ENCODE data around the gene ZNF837. TPM values are rescaled to one million over a fixed set of nuclear protein-coding genes. Genes with fewer than 3 reads are reported as not detected.

ZNF837 gene
- polyA plus RNA-seq, 2 of the 4 experiments (the other 2 are of a cell fraction), result 0.74 to 1.0 TPM

GRCh38 chr19:58334691-58335249, 46.1 kb downstream of the ZNF837 start (continued):
- TF ChIP-seq REST (IDR thresholded peaks at IDR 0.05) (no peak), PHF8 (IDR thresholded peaks at IDR 0.05; ENCODE audit: borderline replicate concordance, low read depth) (no peak), HOXA7 (CRISPR knock-in tag; IDR thresholded peaks at IDR 0.05) (no peak), FOSL2 (IDR thresholded peaks at IDR 0.05) (no peak), FOSL2 (CRISPR knock-in tag; IDR thresholded peaks at IDR 0.05) (no peak), KDM5A (IDR thresholded peaks at IDR 0.05) (no peak), TFCP2L1 (CRISPR knock-in tag; IDR thresholded peaks at IDR 0.05) (no peak), FOSB (CRISPR knock-in tag; IDR thresholded peaks at IDR 0.05) (no peak)
- TF ChIP-seq, protein P1, sequence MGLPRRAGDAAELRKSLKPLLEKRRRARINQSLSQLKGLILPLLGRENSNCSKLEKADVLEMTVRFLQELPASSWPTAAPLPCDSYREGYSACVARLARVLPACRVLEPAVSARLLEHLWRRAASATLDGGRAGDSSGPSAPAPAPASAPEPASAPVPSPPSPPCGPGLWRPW (IDR thresholded peaks at IDR 0.05), result no peak

- FAIRE-seq (no peak), ATAC-seq (no peak), DNase-seq (ENCODE audit: low read depth in 1 of 2, low spot score in 1 of 2) (no peak)
- TF ChIP-seq CHD2 (IDR thresholded peaks at IDR 0.05; ENCODE audit: low read length, partially characterized antibody) (no peak), EHF (CRISPR knock-in tag; IDR thresholded peaks at IDR 0.05) (no peak), CBX8 (IDR thresholded peaks at IDR 0.05) (no peak), MAZ (IDR thresholded peaks at IDR 0.05; ENCODE audit: borderline replicate concordance, low read depth, low read length) (no peak), TP53 (CRISPR knock-in tag; IDR thresholded peaks at IDR 0.05) (no peak), SREBF2 (IDR thresholded peaks at IDR 0.05) (no peak), RNF2 (IDR thresholded peaks at IDR 0.05; ENCODE audit: borderline replicate concordance, low read depth) (no peak)
- TF ChIP-seq, protein P1 (IDR thresholded peaks at IDR 0.05), result no peak
- TF ChIP-seq, protein P2, sequence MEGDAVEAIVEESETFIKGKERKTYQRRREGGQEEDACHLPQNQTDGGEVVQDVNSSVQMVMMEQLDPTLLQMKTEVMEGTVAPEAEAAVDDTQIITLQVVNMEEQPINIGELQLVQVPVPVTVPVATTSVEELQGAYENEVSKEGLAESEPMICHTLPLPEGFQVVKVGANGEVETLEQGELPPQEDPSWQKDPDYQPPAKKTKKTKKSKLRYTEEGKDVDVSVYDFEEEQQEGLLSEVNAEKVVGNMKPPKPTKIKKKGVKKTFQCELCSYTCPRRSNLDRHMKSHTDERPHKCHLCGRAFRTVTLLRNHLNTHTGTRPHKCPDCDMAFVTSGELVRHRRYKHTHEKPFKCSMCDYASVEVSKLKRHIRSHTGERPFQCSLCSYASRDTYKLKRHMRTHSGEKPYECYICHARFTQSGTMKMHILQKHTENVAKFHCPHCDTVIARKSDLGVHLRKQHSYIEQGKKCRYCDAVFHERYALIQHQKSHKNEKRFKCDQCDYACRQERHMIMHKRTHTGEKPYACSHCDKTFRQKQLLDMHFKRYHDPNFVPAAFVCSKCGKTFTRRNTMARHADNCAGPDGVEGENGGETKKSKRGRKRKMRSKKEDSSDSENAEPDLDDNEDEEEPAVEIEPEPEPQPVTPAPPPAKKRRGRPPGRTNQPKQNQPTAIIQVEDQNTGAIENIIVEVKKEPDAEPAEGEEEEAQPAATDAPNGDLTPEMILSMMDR (IDR thresholded peaks at IDR 0.05), result no peak
- no peak overlapping the region for H3K4me2 ChIP-seq
- H3K4me3 ChIP-seq, result no peak overlapping the region
- CTCF ChIA-PET, result interaction anchor here (3.5 kb wide), 1 partner anchor 14 kb away, joined by 14 read pairs; no protein-coding TSS in a partner anchor
- H3K27ac ChIP-seq, result no peak overlapping the region
- WGBS (ENCODE audit: missing lambda C conversion rate), result 88% methylated on average over 1 of the region's 1 CpG
- POLR2A ChIA-PET, result no interaction called here
- H3K4me1 ChIP-seq, result peaks cover 8% of the 10 kb centered on the region; the same call in 2 of the 3 replicates
- H3K9me3 ChIP-seq, result peaks cover 36% of the 10 kb centered on the region
These were observed 48.1 kb downstream of the ZNF837 start for GRCh38 chr19:58332697-58333096.

GRCh38 chr19:58330458-58330857, 50.4 kb downstream of the ZNF837 start:
- ChIA-PET POLR2A (interaction anchor here (0.8 to 1.1 kb wide), 2 partner anchors 29 to 32 kb away, joined by 3 to 8 read pairs; partner anchors contain the start of gene ZNF497), CTCF (interaction anchor here (1.2 to 3.3 kb wide), 3 partner anchors 14 to 189 kb away, joined by 3 to 13 read pairs (median 3); partner anchors contain the start of genes ZBTB45 and ZNF497)
- FAIRE-seq (no peak), DNase-seq (ENCODE audit: low read depth in 1 of 2, low spot score in 1 of 2) (peak in 1 of 2 experiments; percentile 55), ATAC-seq (no peak)
- no peak overlapping the region for H3K27ac ChIP-seq
- no peak overlapping the region for H3K4me2 ChIP-seq
- peaks cover 21% of the 10 kb centered on the region; the same call in 2 of the 3 replicates for H3K9me3 ChIP-seq
- no peak overlapping the region for H3K4me3 ChIP-seq
- no peak for TF ChIP-seq JUN (IDR thresholded peaks at IDR 0.05)
- no peak for TF ChIP-seq RARB (CRISPR knock-in tag; IDR thresholded peaks at IDR 0.05)
- TF ChIP-seq CHD2 (IDR thresholded peaks at IDR 0.05; ENCODE audit: low read length, partially characterized antibody), result no peak
- TF ChIP-seq EHMT2 (IDR thresholded peaks at IDR 0.05; ENCODE audit: low read depth), result no peak
- TF ChIP-seq MYC (IDR thresholded peaks at IDR 0.05; ENCODE audit: borderline replicate concordance, low read length), result no peak
- no peak for TF ChIP-seq HDAC2 (IDR thresholded peaks at IDR 0.05)
- TF ChIP-seq, protein P3, sequence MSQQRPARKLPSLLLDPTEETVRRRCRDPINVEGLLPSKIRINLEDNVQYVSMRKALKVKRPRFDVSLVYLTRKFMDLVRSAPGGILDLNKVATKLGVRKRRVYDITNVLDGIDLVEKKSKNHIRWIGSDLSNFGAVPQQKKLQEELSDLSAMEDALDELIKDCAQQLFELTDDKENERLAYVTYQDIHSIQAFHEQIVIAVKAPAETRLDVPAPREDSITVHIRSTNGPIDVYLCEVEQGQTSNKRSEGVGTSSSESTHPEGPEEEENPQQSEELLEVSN (IDR thresholded peaks at IDR 0.05; ENCODE audit: borderline replicate concordance, low read depth), result no peak
- TF ChIP-seq CHD4 (IDR thresholded peaks at IDR 0.05; ENCODE audit: borderline replicate concordance), result no peak
- TF ChIP-seq MAX (IDR thresholded peaks at IDR 0.05), result no peak
- TF ChIP-seq FOSB (CRISPR knock-in tag; IDR thresholded peaks at IDR 0.05), result no peak
- TF ChIP-seq ZFP36 (IDR thresholded peaks at IDR 0.05; ENCODE audit: borderline replicate concordance, partially characterized antibody), result no peak
- TF ChIP-seq MAFK (IDR thresholded peaks at IDR 0.05; ENCODE audit: partially characterized antibody), result no peak
- TF ChIP-seq NR3C1 (IDR thresholded peaks at IDR 0.05), result no peak
- TF ChIP-seq FOXS1 (CRISPR knock-in tag; IDR thresholded peaks at IDR 0.05), result no peak
- no peak for TF ChIP-seq EHF (CRISPR knock-in tag; IDR thresholded peaks at IDR 0.05)
- 80% methylated on average over 4 of the region's 4 CpGs for WGBS (ENCODE audit: missing lambda C conversion rate)
- peaks cover 13% of the 10 kb centered on the region; the same call in 2 of the 3 replicates for H3K4me1 ChIP-seq
